H9 (cell line): Measurements from ENCODE around the gene NEDD4L. TPM values are rescaled to one million over a fixed set of nuclear protein-coding genes. Genes with fewer than 3 reads are reported as not detected.

Source experiments
- DNase-seq: peaks from one replicate; pipeline ENCODE4 v3.0.0-alpha.2; 2017
- H2AFZ ChIP-seq: one replicate; pipeline ENCODE4 v1.6.1; 2013; ENCODE audit warnings: mild to moderate bottlenecking, low read length, control low read depth, moderate library complexity
- H2AK5ac ChIP-seq: 2 replicates; pipeline ENCODE4 v1.6.1; 2013; ENCODE audit warnings: low read length, control low read depth, mixed read lengths; ENCODE audit not compliant: insufficient read length
- H2BK120ac ChIP-seq: one replicate; pipeline ENCODE4 v1.6.1; 2013; ENCODE audit warnings: low read depth, mild to moderate bottlenecking, low read length, control low read depth, inconsistent platforms; ENCODE audit not compliant: poor library complexity, severe bottlenecking
- H2BK12ac ChIP-seq: 2 replicates; pipeline ENCODE4 v1.6.1; 2013; ENCODE audit warnings: low read length, control low read depth, mixed read lengths, low read depth; ENCODE audit not compliant: insufficient read length
- H2BK15ac ChIP-seq: 2 replicates; pipeline ENCODE4 v1.6.1; 2013; ENCODE audit warnings: low read depth, low read length, control low read depth
- H2BK20ac ChIP-seq: one replicate; pipeline ENCODE4 v1.6.1; 2013; ENCODE audit warnings: low read depth, mild to moderate bottlenecking, low read length, control low read depth, inconsistent platforms; ENCODE audit not compliant: poor library complexity, severe bottlenecking
- H2BK5ac ChIP-seq: 2 replicates; pipeline ENCODE4 v1.6.1; 2013; ENCODE audit warnings: low read length, control low read depth, mixed read lengths; ENCODE audit not compliant: insufficient read length
- H3K14ac ChIP-seq: 2 replicates; pipeline ENCODE4 v1.6.1; 2013; ENCODE audit warnings: low read length, control low read depth; ENCODE audit not compliant: insufficient read depth
- H3K18ac ChIP-seq: 2 replicates; pipeline ENCODE4 v1.6.1; 2013; ENCODE audit warnings: low read depth, mild to moderate bottlenecking, mixed read lengths, low read length, control low read depth; ENCODE audit not compliant: insufficient read length
- H3K23ac ChIP-seq: 2 replicates; pipeline ENCODE4 v1.6.1; 2013; ENCODE audit warnings: low read length, control low read depth, mixed read lengths, low read depth; ENCODE audit not compliant: insufficient read length
- H3K23me2 ChIP-seq: 2 replicates; pipeline ENCODE4 v1.6.1; 2013; ENCODE audit warnings: low read depth, mild to moderate bottlenecking, mixed read lengths, low read length, control low read depth; ENCODE audit not compliant: insufficient read length, poor library complexity, severe bottlenecking
- H3K27ac ChIP-seq: 2 replicates; pipeline ENCODE4 v1.5.1; 2013; ENCODE audit warnings: low read length, control low read depth, mixed read lengths, low read depth; ENCODE audit not compliant: insufficient read length
- H3K27me3 ChIP-seq: 2 replicates; pipeline ENCODE4 v1.6.1; 2013; ENCODE audit warnings: low read length, control low read depth, inconsistent platforms; ENCODE audit not compliant: insufficient read depth
- H3K4ac ChIP-seq: 2 replicates; pipeline ENCODE4 v1.6.1; 2013; ENCODE audit warnings: low read depth, mild to moderate bottlenecking, control low read depth, inconsistent platforms, low read length, moderate library complexity
- H3K4me1 ChIP-seq: 2 replicates; pipeline ENCODE4 v1.6.1; 2013; ENCODE audit warnings: low read length, control low read depth, inconsistent platforms; ENCODE audit not compliant: insufficient read depth
- H3K4me2 ChIP-seq: 2 replicates; pipeline ENCODE4 v1.6.1; 2013; ENCODE audit warnings: low read length, control low read depth, mixed read lengths; ENCODE audit not compliant: insufficient read length, insufficient read depth
- H3K56ac ChIP-seq: 2 replicates; pipeline ENCODE4 v1.6.1; 2013; ENCODE audit warnings: low read depth, mild to moderate bottlenecking, mixed read lengths, low read length, control low read depth; ENCODE audit not compliant: insufficient read length
- H3K79me1 ChIP-seq: 2 replicates; pipeline ENCODE4 v1.6.1; 2013; ENCODE audit warnings: low read depth, mild to moderate bottlenecking, moderate library complexity, low read length, control low read depth, inconsistent platforms; ENCODE audit not compliant: insufficient read depth, poor library complexity, severe bottlenecking
- H3K79me2 ChIP-seq: 2 replicates; pipeline ENCODE4 v1.6.1; 2013; ENCODE audit warnings: low read length, control low read depth, inconsistent platforms; ENCODE audit not compliant: insufficient read depth
- H3K9ac ChIP-seq: 2 replicates; pipeline ENCODE4 v1.6.1; 2013; ENCODE audit warnings: low read length, control low read depth, mixed read lengths; ENCODE audit not compliant: insufficient read length; ENCODE audit errors: extremely low read depth
- H3K9me3 ChIP-seq: one replicate; pipeline ENCODE4 v1.6.1; 2013; ENCODE audit warnings: low read depth, low read length, inconsistent platforms; ENCODE audit not compliant: control insufficient read depth
- H3T11ph ChIP-seq: one replicate; pipeline ENCODE4 v1.6.1; 2013; ENCODE audit warnings: mild to moderate bottlenecking, low read length, control low read depth, inconsistent platforms
- H4K20me1 ChIP-seq: one replicate; pipeline ENCODE4 v1.6.1; 2013; ENCODE audit not compliant: control insufficient read depth, insufficient read length, insufficient read depth
- H4K5ac ChIP-seq: 2 replicates; pipeline ENCODE4 v1.6.1; 2013; ENCODE audit warnings: low read depth, mild to moderate bottlenecking, mixed read lengths, low read length, control low read depth; ENCODE audit not compliant: insufficient read length
- H4K8ac ChIP-seq: replicated peaks from 2 replicates; pipeline ENCODE4 v1.6.1; 2013; ENCODE audit warnings: low read length, control low read depth, mixed read lengths, low read depth; ENCODE audit not compliant: insufficient read length
- H4K91ac ChIP-seq: 2 replicates; pipeline ENCODE4 v1.6.1; 2013; ENCODE audit warnings: low read depth, mild to moderate bottlenecking, moderate library complexity, mixed read lengths, low read length, control low read depth; ENCODE audit not compliant: insufficient read length
- H3K27ac Mint-ChIP-seq, 3 experiments: 2 replicates in 2 of 3; 3 replicates in 1 of 3; pipeline ENCODE4 v1.8.0; 2020 to 2021; ENCODE audit warnings: mixed read lengths in 3 of 3, mild to moderate bottlenecking in 1 of 3, moderate library complexity in 1 of 3
- H3K27me3 Mint-ChIP-seq: 2 replicates; pipeline ENCODE4 v1.8.0; 2021; ENCODE audit warnings: low read depth, mild to moderate bottlenecking, moderate library complexity, mixed read lengths
- H3K36me3 Mint-ChIP-seq, 3 experiments: 2 replicates in 2 of 3; 3 replicates in 1 of 3; pipeline ENCODE4 v1.8.0; 2020 to 2021; ENCODE audit warnings: low read depth in 3 of 3, mixed read lengths in 3 of 3; ENCODE audit not compliant: insufficient read depth in 1 of 3
- H3K4me1 Mint-ChIP-seq, 2 experiments: 2 replicates each; pipeline ENCODE4 v1.8.0; 2020; ENCODE audit warnings: mixed read lengths in 2 of 2
- H3K4me3 Mint-ChIP-seq, 2 experiments: 2 replicates in 1 of 2; 3 replicates in 1 of 2; pipeline ENCODE4 v1.8.0; 2020 to 2021; ENCODE audit warnings: mild to moderate bottlenecking in 2 of 2, mixed read lengths in 2 of 2, moderate library complexity in 1 of 2
- H3K9me3 Mint-ChIP-seq, 2 experiments: 2 replicates in 1 of 2; 3 replicates in 1 of 2; pipeline ENCODE4 v1.8.0; 2020; ENCODE audit warnings: mild to moderate bottlenecking in 2 of 2, mixed read lengths in 2 of 2, moderate library complexity in 1 of 2
- CTCF ChIP-seq: fragments of 200-600 bp; sonication (generic); conservative IDR thresholded peaks from 3 replicates; pipeline ENCODE4 v1.8.0; 2021; ENCODE audit warnings: antibody characterized with exemption, mild to moderate bottlenecking
- WGBS: extraction: QIAGEN DNeasy Blood & Tissue Kit; methylation state at CpG from one replicate; pipeline ENCODE4 v1.1.7; 2013; ENCODE audit warnings: missing lambda C conversion rate, low lambda C conversion rate, mixed read lengths; ENCODE audit not compliant: insufficient read length; ENCODE audit errors: extremely low coverage; 5-methylcytosine and 5-hydroxymethylcytosine counted together
- total RNA-seq: library from RNA; stranded (reverse); gene quantifications from 2 replicates; pipeline ENCODE4 v1.2.1, GENCODE V29; 2021

Gene NEDD4L
- total RNA-seq, 1 experiment from 2014 or later, result 76.3 TPM

GRCh38 chr18:58148954-58149471 lies 105.0 kb downstream of the NEDD4L start:
- TF ChIP-seq CTCF, result no peak
- H3K4me1 Mint-ChIP-seq, result peaks cover 4 to 6% of the 10 kb centered on the region in 2 experiments

More at GRCh38 chr18:58148954-58149471, 105.0 kb downstream of the NEDD4L start:
- Histone ChIP-seq H3K9me3 (no peaks in the 10 kb centered on the region), H3K27me3 (no peaks in the 10 kb centered on the region), H3K4me1 (no peaks in the 10 kb centered on the region; the same call in 1 of the 2 replicates), H2BK120ac (no peak overlapping the region), H3K23me2 (no peaks in the 10 kb centered on the region), H3K27ac (no peak overlapping the region), H2BK15ac (no peak overlapping the region), H4K8ac (no peak overlapping the region), H3K14ac (no peak overlapping the region), H2BK5ac (no peak overlapping the region), H3K4ac (no peak overlapping the region), H3T11ph (no peak overlapping the region), H4K91ac (no peak overlapping the region), H3K23ac (no peak overlapping the region), H2AK5ac (no peak overlapping the region), H2AFZ (no peak overlapping the region), H3K4me2 (no peak overlapping the region), H4K5ac (no peak overlapping the region), H3K79me1 (no peaks in the 10 kb centered on the region), H3K9ac (no peak overlapping the region), H4K20me1 (no peaks in the 10 kb centered on the region), H2BK20ac (no peak overlapping the region), H3K18ac (no peak overlapping the region), H3K56ac (no peak overlapping the region), H3K79me2 (no peaks in the 10 kb centered on the region; the same call in 1 of the 2 replicates), H2BK12ac (no peak overlapping the region)
- Mint-ChIP-seq H3K36me3 (peaks cover 4 to 7% (median 6%) of the 10 kb centered on the region in 3 experiments; a peak in 6 of 7 replicates), H3K27ac (no peak overlapping the region), H3K4me3 (no peak overlapping the region), H3K9me3 (peaks cover under 1 to 4% of the 10 kb centered on the region in 2 experiments; a peak in 2 of 5 replicates), H3K27me3 (no peaks in the 10 kb centered on the region)
- no CpG with 5 or more reads among the region's 7 CpGs for WGBS
- no peak for DNase-seq
